Measurements from ENCODE around the gene CORO1C.

- no peak for TF ChIP-seq CTCF (conservative IDR thresholded peaks at IDR 0.05)
- TF ChIP-seq EZH2 (IDR thresholded peaks at IDR 0.05; ENCODE audit: low read depth), result no peak
These were observed 33.4 kb downstream of the CORO1C start for GRCh38 chr12:108697905-108698304.

Data from PC-9 (cell line).